HepG2 (cell line): Measurements from ENCODE around the gene EPB41L1. TPM values are rescaled to one million over a fixed set of nuclear protein-coding genes. Genes with fewer than 3 reads are reported as not detected.

Source experiments
- ATAC-seq: fragments of 200-7000 bp; cut with Tn5 transposase; 3 replicates; pipeline ENCODE4 v1.9.1; 2020; ENCODE audit warnings: mild to moderate bottlenecking, moderate library complexity
- BruUV-seq: library from RNA; stranded (reverse); fragments of 400-500 nt; replicated peaks from 2 replicates; lab custom pipeline; 2021; lab: Mats Ljungman, UMichigan
- CTCF ChIA-PET: fragments of 300-600 bp; formaldehyde crosslinking; extraction: SDS; loops from one replicate; lab custom pipeline; 2021; ENCODE audit warnings: low total read pairs, inconsistent platforms, low intra/inter-chr PET ratio; lab: Yijun Ruan, JAX
- POLR2A ChIA-PET: fragments of 350-600 bp; sonication (Branson Sonifier 250); formaldehyde crosslinking; loops from one replicate; lab custom pipeline; 2020; ENCODE audit warnings: antibody characterized with exemption, inconsistent platforms; lab: Yijun Ruan, JAX
- DNase-seq: peaks from one replicate; pipeline ENCODE4 v3.0.0-alpha.2; 2015; ENCODE audit warnings: low spot score
- FAIRE-seq: peaks from 3 replicates; lab custom pipeline; 2011; peaks lifted over from hg19 to GRCh38; lab: Jason Lieb, UNC
- H2AFZ ChIP-seq: one replicate; pipeline ENCODE4 v1.6.1; 2011; ENCODE audit warnings: low read length, inconsistent platforms
- H3K27ac ChIP-seq: fragments of 300-600 bp; 3 replicates; pipeline ENCODE4 v1.8.0; 2011; ENCODE audit warnings: mixed run types, mild to moderate bottlenecking, mixed read lengths, low read length, inconsistent platforms; ENCODE audit not compliant: insufficient read depth; ENCODE audit errors: extremely low read length
- H3K27me3 ChIP-seq, 2 experiments: fragments of 200-600 bp in 1 of 2; 2 replicates in 1 of 2; 3 replicates in 1 of 2; pipeline versions ENCODE4 v1.6.0 to v1.8.0; 2011; ENCODE audit warnings: low read length in 2 of 2, mild to moderate bottlenecking in 2 of 2, moderate library complexity in 2 of 2, inconsistent platforms in 1 of 2; ENCODE audit not compliant: insufficient read depth in 2 of 2, control insufficient read depth in 1 of 2
- H3K36me3 ChIP-seq, 2 experiments: fragments of 200-600 bp in 1 of 2; replicated peaks in 1 of 2; 2 replicates in 1 of 2; 3 replicates in 1 of 2; pipeline versions ENCODE4 v1.5.1 to v1.8.0; 2011; ENCODE audit warnings: low read length in 2 of 2, inconsistent platforms in 1 of 2; ENCODE audit not compliant: insufficient read depth in 2 of 2, control insufficient read depth in 1 of 2
- H3K4me1 ChIP-seq: 2 replicates; pipeline ENCODE4 v1.5.1; 2012; ENCODE audit warnings: low read length, inconsistent platforms; ENCODE audit not compliant: insufficient read depth
- H3K4me2 ChIP-seq: 2 replicates; pipeline ENCODE4 v1.6.0; 2011; ENCODE audit warnings: low read depth, low read length, inconsistent platforms
- H3K4me3 ChIP-seq, 3 experiments: fragments of 200-600 bp in 1 of 3; sonication (generic), shearing (Covaris generic) in 1 of 3; replicated peaks in 1 of 3; 2 replicates each; pipeline ENCODE4 v1.5.1; 2011 to 2016; ENCODE audit warnings: low read length in 3 of 3, inconsistent platforms in 2 of 3, low read depth in 2 of 3, mild to moderate bottlenecking in 2 of 3, control low read depth in 1 of 3, mixed read lengths in 1 of 3; ENCODE audit not compliant: insufficient read depth in 1 of 3
- H3K79me2 ChIP-seq: one replicate; pipeline ENCODE4 v1.6.1; 2011; ENCODE audit warnings: low read length, inconsistent platforms; ENCODE audit not compliant: insufficient read depth
- H3K9ac ChIP-seq: 2 replicates; pipeline ENCODE4 v1.6.0; 2011; ENCODE audit warnings: mild to moderate bottlenecking, low read depth, low read length, inconsistent platforms; ENCODE audit not compliant: insufficient read depth
- H3K9me3 ChIP-seq: 2 replicates; pipeline ENCODE4 v1.5.1; 2012; ENCODE audit warnings: mild to moderate bottlenecking, low read length
- H4K20me1 ChIP-seq: 2 replicates; pipeline ENCODE4 v1.6.0; 2011; ENCODE audit warnings: inconsistent platforms, mild to moderate bottlenecking, low read length, moderate library complexity; ENCODE audit not compliant: insufficient read depth
- ATM ChIP-seq: fragments of 450-650 bp; IDR thresholded peaks from 2 replicates; pipeline ENCODE4 v1.7.1; 2017; ENCODE audit warnings: mild to moderate bottlenecking, borderline replicate concordance
- PLSCR1 ChIP-seq: sonication (generic); formaldehyde crosslinking; IDR thresholded peaks from 2 replicates; pipeline ENCODE4 v1.5.0; 2020; ENCODE audit warnings: missing genetic modification reagents, mild to moderate bottlenecking, borderline replicate concordance
- SKIL ChIP-seq: sonication (generic); formaldehyde crosslinking; IDR thresholded peaks from 2 replicates; pipeline ENCODE4 v1.8.0; 2022; ENCODE audit warnings: missing genetic modification reagents, mild to moderate bottlenecking, moderate library complexity, borderline replicate concordance
- ZMAT3 ChIP-seq: sonication (generic); formaldehyde crosslinking; conservative IDR thresholded peaks from 2 replicates; pipeline ENCODE4 v1.7.0; 2021; ENCODE audit warnings: missing genetic modification reagents
- ZNF329 ChIP-seq: sonication (generic); formaldehyde crosslinking; IDR thresholded peaks from 2 replicates; pipeline ENCODE4 v1.9.0; 2021; ENCODE audit warnings: low read depth, mild to moderate bottlenecking, missing genetic modification reagents
- ZNF570 ChIP-seq: sonication (generic); formaldehyde crosslinking; IDR thresholded peaks from 2 replicates; pipeline ENCODE4 v1.4.0; 2020; ENCODE audit warnings: mild to moderate bottlenecking, missing genetic modification reagents, borderline replicate concordance
- ZNF7 ChIP-seq: IDR thresholded peaks from 2 replicates; pipeline ENCODE4 v1.6.1; 2016; ENCODE audit warnings: missing biosample characterization, missing genetic modification reagents
- WGBS: methylation state at CpG from one replicate; pipeline ENCODE4 v1.1.6; 2017; ENCODE audit warnings: low lambda C conversion rate; 5-methylcytosine and 5-hydroxymethylcytosine counted together
- in situ Hi-C: cut with HindIII; loops from 2 replicates; pipeline ENCODE4 v1.10.0; 2017; ENCODE audit warnings: low pct_unique_long_range_greater_than_20kb; ENCODE audit not compliant: extremely low pct_ligation_motif_present
- intact Hi-C: fragments of 100-400 bp; cut with micrococcal nuclease; formaldehyde crosslinking; loops from one replicate; pipeline ENCODE4 v1.10.0; 2022; ENCODE audit not compliant: unreplicated experiment
- polyA plus RNA-seq, 8 experiments: library from polyadenylated mRNA; depleted of rRNA in 3 of 8; stranded (reverse) in 7 of 8; unstranded in 1 of 8; fragments of >200 nt; fragmentation: Illumina TruSeq in 4 of 8; extraction: Trizol in 4 of 8; gene quantifications; 2 replicates each; pipeline versions ENCODE4 v1.2.1 to v1.2.3, GENCODE V29; 2011 to 2016; ENCODE audit warnings: low read depth in 4 of 8, missing spikeins in 1 of 8, mixed read lengths in 1 of 8; ENCODE audit not compliant: insufficient read depth in 1 of 8
- total RNA-seq, 5 experiments: library from RNA; depleted of rRNA; stranded (reverse); fragments of >200 nt; fragmentation: Illumina TruSeq; extraction: Trizol; gene quantifications; 2 replicates each; pipeline ENCODE4 v1.2.3, GENCODE V29; 2016; ENCODE audit warnings: low read depth in 1 of 5
- TF ChIP-seq, protein P1 (sequence below): sonication (generic); formaldehyde crosslinking; IDR thresholded peaks from 2 replicates; pipeline ENCODE4 v1.5.1; 2020; ENCODE audit warnings: mild to moderate bottlenecking, missing genetic modification reagents, moderate library complexity
- TF ChIP-seq, protein P2 (sequence below): IDR thresholded peaks from 2 replicates; pipeline ENCODE4 v1.4.0; 2020; ENCODE audit warnings: mild to moderate bottlenecking, missing genetic modification reagents
- TF ChIP-seq, protein P3 (sequence below): sonication (generic); formaldehyde crosslinking; conservative IDR thresholded peaks from 2 replicates; pipeline ENCODE4 v1.8.0; 2022; ENCODE audit warnings: missing genetic modification reagents

The EPB41L1 gene
- total and polyA plus RNA-seq, 2 of the 13 experiments (the other 11 are each of a cell fraction or from before 2014, with no cell fraction given) = 16.7 to 39.0 TPM

GRCh38 chr20:36235892-36236785 lies 81.6 kb downstream of the EPB41L1 start, which contains the start of gene AAR2:
Gene AAR2 (plus strand): TSS chr20:36236478. CDS start chr20:36239869, 3,391 bp downstream.
- H3K9ac ChIP-seq = peak within 1 kb of the TSS; percentile 91
- H3K79me2 ChIP-seq = peaks cover 40% of the 10 kb centered on the region
- H4K20me1 ChIP-seq = no peaks in the 10 kb centered on the region
- in situ Hi-C loops = no loop called here
- H3K36me3 ChIP-seq = peaks cover 11 to 22% of the 10 kb centered on the region in 2 experiments
- intact Hi-C loops = no loop called here
- peak within 1 kb of the TSS; percentile 82 to 89 (median 88) for H3K4me3 ChIP-seq
- ChIA-PET CTCF (no interaction called here), POLR2A (interaction anchor here (0.8 to 2.6 kb wide), 10 partner anchors 9 to 694 kb away, joined by 3 to 12 read pairs (median 5); partner anchors contain the start of genes ERGIC3 and SCAND1)
- ATAC-seq (peak; percentile 96), FAIRE-seq (peak; percentile 58), DNase-seq (peak; percentile 83)
- peak within 1 kb of the TSS; percentile 75 for H3K27ac ChIP-seq
- no peaks in the 10 kb centered on the region for H3K9me3 ChIP-seq
- H2AFZ ChIP-seq = peak within 1 kb of the TSS; percentile 100
- peaks cover 35% of the 10 kb centered on the region for H3K4me1 ChIP-seq
- TSS peak; percentile 92 for BruUV-seq
- 15% methylated on average over 44 of the region's 44 CpGs for WGBS
- H3K27me3 ChIP-seq = no peaks in the 10 kb centered on the region; a peak in 1 of 5 replicates
- peak within 1 kb of the TSS; percentile 98 for H3K4me2 ChIP-seq
- TF ChIP-seq SKIL (no peak), ZMAT3 (CRISPR knock-in tag) (peak; percentile 95), ATM (no peak), ZNF329 (CRISPR knock-in tag) (peak; percentile 90; the same call in 1 of the 2 replicates), ZNF570 (CRISPR knock-in tag) (no peak), PLSCR1 (CRISPR knock-in tag) (no peak), ZNF7 (CRISPR knock-in tag) (peak; percentile 43; the same call in 1 of the 2 replicates)
- TF ChIP-seq, protein P1, sequence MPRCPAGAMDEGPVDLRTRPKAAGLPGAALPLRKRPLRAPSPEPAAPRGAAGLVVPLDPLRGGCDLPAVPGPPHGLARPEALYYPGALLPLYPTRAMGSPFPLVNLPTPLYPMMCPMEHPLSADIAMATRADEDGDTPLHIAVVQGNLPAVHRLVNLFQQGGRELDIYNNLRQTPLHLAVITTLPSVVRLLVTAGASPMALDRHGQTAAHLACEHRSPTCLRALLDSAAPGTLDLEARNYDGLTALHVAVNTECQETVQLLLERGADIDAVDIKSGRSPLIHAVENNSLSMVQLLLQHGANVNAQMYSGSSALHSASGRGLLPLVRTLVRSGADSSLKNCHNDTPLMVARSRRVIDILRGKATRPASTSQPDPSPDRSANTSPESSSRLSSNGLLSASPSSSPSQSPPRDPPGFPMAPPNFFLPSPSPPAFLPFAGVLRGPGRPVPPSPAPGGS (CRISPR knock-in tag) = peak; percentile 96
- TF ChIP-seq, protein P2, sequence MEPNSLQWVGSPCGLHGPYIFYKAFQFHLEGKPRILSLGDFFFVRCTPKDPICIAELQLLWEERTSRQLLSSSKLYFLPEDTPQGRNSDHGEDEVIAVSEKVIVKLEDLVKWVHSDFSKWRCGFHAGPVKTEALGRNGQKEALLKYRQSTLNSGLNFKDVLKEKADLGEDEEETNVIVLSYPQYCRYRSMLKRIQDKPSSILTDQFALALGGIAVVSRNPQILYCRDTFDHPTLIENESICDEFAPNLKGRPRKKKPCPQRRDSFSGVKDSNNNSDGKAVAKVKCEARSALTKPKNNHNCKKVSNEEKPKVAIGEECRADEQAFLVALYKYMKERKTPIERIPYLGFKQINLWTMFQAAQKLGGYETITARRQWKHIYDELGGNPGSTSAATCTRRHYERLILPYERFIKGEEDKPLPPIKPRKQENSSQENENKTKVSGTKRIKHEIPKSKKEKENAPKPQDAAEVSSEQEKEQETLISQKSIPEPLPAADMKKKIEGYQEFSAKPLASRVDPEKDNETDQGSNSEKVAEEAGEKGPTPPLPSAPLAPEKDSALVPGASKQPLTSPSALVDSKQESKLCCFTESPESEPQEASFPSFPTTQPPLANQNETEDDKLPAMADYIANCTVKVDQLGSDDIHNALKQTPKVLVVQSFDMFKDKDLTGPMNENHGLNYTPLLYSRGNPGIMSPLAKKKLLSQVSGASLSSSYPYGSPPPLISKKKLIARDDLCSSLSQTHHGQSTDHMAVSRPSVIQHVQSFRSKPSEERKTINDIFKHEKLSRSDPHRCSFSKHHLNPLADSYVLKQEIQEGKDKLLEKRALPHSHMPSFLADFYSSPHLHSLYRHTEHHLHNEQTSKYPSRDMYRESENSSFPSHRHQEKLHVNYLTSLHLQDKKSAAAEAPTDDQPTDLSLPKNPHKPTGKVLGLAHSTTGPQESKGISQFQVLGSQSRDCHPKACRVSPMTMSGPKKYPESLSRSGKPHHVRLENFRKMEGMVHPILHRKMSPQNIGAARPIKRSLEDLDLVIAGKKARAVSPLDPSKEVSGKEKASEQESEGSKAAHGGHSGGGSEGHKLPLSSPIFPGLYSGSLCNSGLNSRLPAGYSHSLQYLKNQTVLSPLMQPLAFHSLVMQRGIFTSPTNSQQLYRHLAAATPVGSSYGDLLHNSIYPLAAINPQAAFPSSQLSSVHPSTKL = peak; percentile 89
- TF ChIP-seq, protein P3, sequence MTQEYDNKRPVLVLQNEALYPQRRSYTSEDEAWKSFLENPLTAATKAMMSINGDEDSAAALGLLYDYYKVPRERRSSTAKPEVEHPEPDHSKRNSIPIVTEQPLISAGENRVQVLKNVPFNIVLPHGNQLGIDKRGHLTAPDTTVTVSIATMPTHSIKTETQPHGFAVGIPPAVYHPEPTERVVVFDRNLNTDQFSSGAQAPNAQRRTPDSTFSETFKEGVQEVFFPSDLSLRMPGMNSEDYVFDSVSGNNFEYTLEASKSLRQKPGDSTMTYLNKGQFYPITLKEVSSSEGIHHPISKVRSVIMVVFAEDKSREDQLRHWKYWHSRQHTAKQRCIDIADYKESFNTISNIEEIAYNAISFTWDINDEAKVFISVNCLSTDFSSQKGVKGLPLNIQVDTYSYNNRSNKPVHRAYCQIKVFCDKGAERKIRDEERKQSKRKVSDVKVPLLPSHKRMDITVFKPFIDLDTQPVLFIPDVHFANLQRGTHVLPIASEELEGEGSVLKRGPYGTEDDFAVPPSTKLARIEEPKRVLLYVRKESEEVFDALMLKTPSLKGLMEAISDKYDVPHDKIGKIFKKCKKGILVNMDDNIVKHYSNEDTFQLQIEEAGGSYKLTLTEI (CRISPR knock-in tag) = 0 out of 2 replicates have a peak, but pooled peaks have one; percentile 22
